H1 (cell line): ENCODE results near the gene ADAM22. TPM values are rescaled to one million over a fixed set of nuclear protein-coding genes. Genes with fewer than 3 reads are reported as not detected.

Source experiments
- CTCF ChIA-PET: fragments of 300-600 bp; sonication (Branson Sonifier 250); formaldehyde crosslinking; loops from one replicate; lab custom pipeline; 2021; ENCODE audit not compliant: partially characterized antibody; lab: Charles Lee
- POLR2A ChIA-PET: fragments of 300-600 bp; sonication (Branson Sonifier 250); formaldehyde crosslinking; loops from one replicate; lab custom pipeline; 2021; ENCODE audit warnings: inconsistent platforms; ENCODE audit not compliant: partially characterized antibody; lab: Charles Lee
- DNase-seq, 2 experiments: peaks; one replicate each; pipeline versions ENCODE4 v3.0.0 to v3.0.0-alpha.2; 2010 to 2022; ENCODE audit warnings: low spot score in 2 of 2, low read depth in 1 of 2, mixed read lengths in 1 of 2
- FAIRE-seq: peaks from 2 replicates; lab custom pipeline; 2011; peaks lifted over from hg19 to GRCh38; lab: Jason Lieb, UNC
- H2AFZ ChIP-seq: 2 replicates; pipeline ENCODE4 v1.8.1; 2012; ENCODE audit warnings: low read length, inconsistent platforms
- H2AK5ac ChIP-seq: 2 replicates; pipeline ENCODE4 v1.6.1; 2013; ENCODE audit warnings: low read depth, low read length
- H2BK120ac ChIP-seq: replicated peaks from 2 replicates; pipeline ENCODE3; 2013; ENCODE audit warnings: low read depth, low read length, inconsistent platforms
- H2BK12ac ChIP-seq: 2 replicates; pipeline ENCODE4 v1.6.1; 2013; ENCODE audit warnings: low read depth, low read length
- H2BK15ac ChIP-seq: 2 replicates; pipeline ENCODE4 v1.6.1; 2013; ENCODE audit warnings: low read length
- H2BK20ac ChIP-seq: 2 replicates; pipeline ENCODE4 v1.6.1; 2013; ENCODE audit warnings: low read length
- H2BK5ac ChIP-seq: 2 replicates; pipeline ENCODE4 v1.6.1; 2013; ENCODE audit warnings: low read depth, low read length
- H3K14ac ChIP-seq: 2 replicates; pipeline ENCODE4 v1.6.1; 2013; ENCODE audit warnings: inconsistent platforms; ENCODE audit not compliant: insufficient read length
- H3K18ac ChIP-seq: 2 replicates; pipeline ENCODE4 v1.6.1; 2013; ENCODE audit warnings: low read length; ENCODE audit errors: extremely low read depth
- H3K23ac ChIP-seq: 2 replicates; pipeline ENCODE4 v1.6.1; 2013; ENCODE audit warnings: inconsistent platforms; ENCODE audit not compliant: insufficient read length
- H3K23me2 ChIP-seq: 2 replicates; pipeline ENCODE4 v1.6.1; 2013; ENCODE audit warnings: low read depth, low read length
- H3K27ac ChIP-seq: 2 replicates; pipeline ENCODE4 v1.6.1; 2011; ENCODE audit warnings: low read depth, low read length, inconsistent platforms
- H3K27me3 ChIP-seq, 4 experiments: replicated peaks in 1 of 4; 1 replicate in 1 of 4; 2 replicates in 3 of 4; pipeline versions ENCODE4 v1.6.1 to v1.8.1; 2011 to 2013; ENCODE audit warnings: low read length in 3 of 4, mild to moderate bottlenecking in 3 of 4, inconsistent platforms in 2 of 4, mixed read lengths in 2 of 4, moderate library complexity in 1 of 4; ENCODE audit not compliant: control insufficient read depth in 3 of 4, insufficient read depth in 3 of 4; ENCODE audit errors: extremely low read depth in 1 of 4
- H3K36me3 ChIP-seq, 4 experiments: 2 replicates each; pipeline versions ENCODE4 v1.6.1 to v1.8.1; 2011 to 2013; ENCODE audit warnings: mild to moderate bottlenecking in 4 of 4, low read length in 3 of 4, moderate library complexity in 2 of 4, control low read depth in 1 of 4, inconsistent platforms in 1 of 4; ENCODE audit not compliant: insufficient read depth in 4 of 4, control insufficient read depth in 2 of 4
- H3K4ac ChIP-seq: replicated peaks from 2 replicates; pipeline ENCODE3; 2013; ENCODE audit warnings: low read length, low read depth, mixed read lengths, inconsistent platforms; ENCODE audit not compliant: insufficient read length
- H3K4me1 ChIP-seq, 4 experiments: replicated peaks in 1 of 4; 1 replicate in 1 of 4; 2 replicates in 3 of 4; pipeline versions ENCODE4 v1.6.1 to v1.8.1; 2011 to 2013; ENCODE audit warnings: low read length in 3 of 4, inconsistent platforms in 2 of 4, mixed read lengths in 1 of 4; ENCODE audit not compliant: insufficient read depth in 4 of 4, control insufficient read depth in 3 of 4
- H3K4me2 ChIP-seq, 2 experiments: 2 replicates each; pipeline versions ENCODE4 v1.6.1 to v1.8.1; 2011 to 2013; ENCODE audit warnings: low read depth in 2 of 2, low read length in 2 of 2, control low read depth in 1 of 2, inconsistent platforms in 1 of 2, mild to moderate bottlenecking in 1 of 2; ENCODE audit not compliant: insufficient read depth in 1 of 2
- H3K4me3 ChIP-seq, 4 experiments: fragments of 200-600, 300-600 bp in 1 of 4; sonication (generic), shearing (Covaris generic), sonication (Bioruptor Twin) in 1 of 4; 2 replicates each; pipeline versions ENCODE4 v1.5.1 to v1.8.1; 2011 to 2016; ENCODE audit warnings: low read length in 4 of 4, low read depth in 3 of 4, control low read depth in 2 of 4, inconsistent platforms in 2 of 4, mild to moderate bottlenecking in 2 of 4, mixed read lengths in 1 of 4, moderate library complexity in 1 of 4; ENCODE audit not compliant: insufficient read depth in 2 of 4; ENCODE audit errors: extremely low read depth in 1 of 4
- H3K56ac ChIP-seq: replicated peaks from 2 replicates; pipeline ENCODE3; 2013; ENCODE audit warnings: low read depth, mild to moderate bottlenecking, mixed read lengths, low read length, inconsistent platforms; ENCODE audit not compliant: insufficient read length
- H3K79me1 ChIP-seq: 2 replicates; pipeline ENCODE4 v1.6.1; 2013; ENCODE audit warnings: low read depth, low read length, control low read depth
- H3K79me2 ChIP-seq, 2 experiments: 2 replicates each; pipeline versions ENCODE4 v1.6.1 to v1.8.1; 2012 to 2013; ENCODE audit warnings: low read length in 2 of 2, mild to moderate bottlenecking in 2 of 2, inconsistent platforms in 1 of 2; ENCODE audit not compliant: insufficient read depth in 2 of 2, control insufficient read depth in 1 of 2
- H3K9ac ChIP-seq, 4 experiments: replicated peaks in 1 of 4; 1 replicate in 1 of 4; 2 replicates in 3 of 4; pipeline versions ENCODE4 v1.6.1 to v1.8.1; 2011 to 2013; ENCODE audit warnings: low read depth in 3 of 4, low read length in 3 of 4, control low read depth in 2 of 4, mild to moderate bottlenecking in 2 of 4, moderate library complexity in 2 of 4, inconsistent platforms in 1 of 4; ENCODE audit errors: extremely low read depth in 1 of 4
- H3K9me3 ChIP-seq, 2 experiments: 2 replicates each; pipeline versions ENCODE4 v1.6.1 to v1.8.1; 2012 to 2013; ENCODE audit warnings: mild to moderate bottlenecking in 2 of 2, moderate library complexity in 2 of 2, control low read depth in 1 of 2, inconsistent platforms in 1 of 2, low read depth in 1 of 2, low read length in 1 of 2, mixed read lengths in 1 of 2; ENCODE audit not compliant: insufficient read depth in 2 of 2
- H4K20me1 ChIP-seq, 2 experiments: replicated peaks in 1 of 2; 2 replicates each; pipeline versions ENCODE3 to v1.8.1; 2011 to 2013; ENCODE audit warnings: inconsistent platforms in 2 of 2, low read length in 2 of 2, mild to moderate bottlenecking in 1 of 2; ENCODE audit not compliant: insufficient read depth in 2 of 2, control insufficient read depth in 1 of 2
- H4K5ac ChIP-seq: 2 replicates; pipeline ENCODE4 v1.6.1; 2013; ENCODE audit warnings: low read length, low read depth, mixed read lengths, inconsistent platforms; ENCODE audit not compliant: insufficient read length
- H4K8ac ChIP-seq: 2 replicates; pipeline ENCODE4 v1.8.0; 2013; ENCODE audit warnings: mild to moderate bottlenecking, moderate library complexity, low read length, inconsistent platforms; ENCODE audit not compliant: insufficient read depth; ENCODE audit errors: extremely low read depth
- H4K91ac ChIP-seq: replicated peaks from 2 replicates; pipeline ENCODE3; 2013; ENCODE audit warnings: low read length, mixed read lengths, inconsistent platforms; ENCODE audit not compliant: insufficient read length
- POLR2A ChIP-seq, 2 experiments: IDR thresholded peaks; 1 replicate in 1 of 2; 2 replicates in 1 of 2; pipeline ENCODE4 v1.6.1; 2011; ENCODE audit warnings: low read depth in 2 of 2, low read length in 2 of 2, mild to moderate bottlenecking in 2 of 2; ENCODE audit errors: control extremely low read depth in 1 of 2
- RBBP5 ChIP-seq: IDR thresholded peaks from 2 replicates; pipeline ENCODE4 v1.7.1; 2012; ENCODE audit warnings: low read depth, mild to moderate bottlenecking, inconsistent platforms, low read length, moderate library complexity, borderline replicate concordance
- RNF2 ChIP-seq: fragments of 200-900, 300-1000 bp; sonication (generic); IDR thresholded peaks from 2 replicates; pipeline ENCODE4 v1.7.1; 2016; ENCODE audit warnings: borderline replicate concordance, low read depth, mild to moderate bottlenecking, antibody characterized with exemption, low read length; ENCODE audit not compliant: poor library complexity, severe bottlenecking; ENCODE audit errors: missing control alignments
- SUZ12 ChIP-seq: fragments of 200-600 bp; sonication (generic); IDR thresholded peaks from 2 replicates; pipeline ENCODE4 v1.6.1; 2012; ENCODE audit warnings: mild to moderate bottlenecking, inconsistent platforms, low read length, moderate library complexity, mixed read lengths
- WGBS, 2 experiments: shearing (Covaris generic) in 1 of 2; methylation state at CpG; one replicate each; pipeline versions ENCODE4 v1.1.6 to v1.1.7; 2013 to 2015; ENCODE audit warnings: low lambda C conversion rate in 2 of 2, mixed read lengths in 2 of 2, inconsistent platforms in 1 of 2, low coverage in 1 of 2, missing lambda C conversion rate in 1 of 2; ENCODE audit not compliant: insufficient replicate concordance in 2 of 2, insufficient coverage in 1 of 2, insufficient read length in 1 of 2; ENCODE audit errors: extremely low coverage in 1 of 2, missing lambda C conversion rate in 1 of 2; 5-methylcytosine and 5-hydroxymethylcytosine counted together
- polyA plus RNA-seq, 7 experiments: library from polyadenylated mRNA; depleted of rRNA in 3 of 7; stranded (reverse) in 5 of 7; unstranded in 2 of 7; fragments of >200 nt in 5 of 7; fragments of 200-250 nt in 2 of 7; gene quantifications; 1 replicate in 5 of 7; 2 replicates in 1 of 7; 4 replicates in 1 of 7; pipeline versions ENCODE4 v1.2.1 to v1.2.3, GENCODE V29; 2011 to 2013; ENCODE audit warnings: missing spikeins in 2 of 7, mixed read lengths in 2 of 7
- total RNA-seq: library from RNA; stranded (reverse); fragmentation: NEBNext Ultra II Directional; extraction: Animal tissue kit (Norgen Biotek cat#: 25700); gene quantifications from 2 replicates; pipeline ENCODE4 v1.2.1, GENCODE V29; 2021

Gene ADAM22
- total and polyA plus RNA-seq, 2 of the 8 experiments (the other 6 are each of a cell fraction or from before 2014, with no cell fraction given): 4.6 to 21.4 TPM

DNA sequence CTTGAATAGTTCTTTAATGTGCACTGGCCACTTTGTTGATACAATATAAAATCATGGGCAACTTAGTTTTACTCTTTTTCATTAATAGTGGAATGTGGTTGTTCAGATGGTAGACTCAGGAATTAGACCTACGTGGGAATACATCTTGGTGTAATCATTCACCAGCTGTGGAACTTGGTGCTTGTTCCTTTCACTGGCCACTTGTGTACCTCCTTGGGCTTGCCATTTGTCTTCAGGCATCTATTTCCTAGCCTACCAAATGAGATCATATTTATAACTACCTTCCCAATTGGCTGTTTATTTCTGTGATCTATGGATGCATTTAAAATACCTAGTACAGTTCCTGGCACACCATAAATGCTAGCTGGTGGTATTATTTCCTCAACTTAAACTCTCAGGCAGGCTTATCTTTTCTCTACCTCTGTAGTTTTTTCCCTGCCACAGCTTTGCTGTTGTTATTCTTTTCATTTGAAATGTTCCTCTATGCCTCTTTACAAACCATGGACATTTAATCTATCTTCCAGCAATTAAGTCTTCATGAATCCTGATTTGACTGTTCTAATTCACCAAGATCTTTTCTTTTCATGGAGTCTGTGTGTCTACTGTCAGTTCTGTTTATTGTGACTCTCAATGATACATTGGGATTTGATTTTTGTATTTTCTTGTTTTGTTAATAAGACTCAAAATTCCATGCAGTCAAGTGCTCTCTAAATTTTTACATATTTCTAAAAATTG lies 113.0 kb downstream of the ADAM22 start:
- CTCF ChIA-PET: no interaction called here
- DNase-seq: no peak
- Histone ChIP-seq H3K14ac (no peak overlapping the region), H2BK20ac (no peak overlapping the region), H3K56ac (no peak overlapping the region), H3K23me2 (no peaks in the 10 kb centered on the region; the same call in 1 of the 2 replicates), H3K18ac (no peak overlapping the region), H2AK5ac (no peak overlapping the region), H2BK5ac (no peak overlapping the region), H3K9ac (no peak overlapping the region), H3K79me2 (no peaks in the 10 kb centered on the region), H4K8ac (no peak overlapping the region), H3K27ac (no peak overlapping the region), H2BK120ac (no peak overlapping the region), H3K27me3 (no peaks in the 10 kb centered on the region), H3K9me3 (no peaks in the 10 kb centered on the region), H3K23ac (no peak overlapping the region), H4K20me1 (no peaks in the 10 kb centered on the region), H2BK15ac (no peak overlapping the region), H3K4ac (no peak overlapping the region), H2BK12ac (no peak overlapping the region), H3K79me1 (no peaks in the 10 kb centered on the region), H3K4me1 (no peaks in the 10 kb centered on the region), H3K4me2 (no peak overlapping the region), H2AFZ (no peak overlapping the region), H4K5ac (no peak overlapping the region), H3K36me3 (no peaks in the 10 kb centered on the region), H4K91ac (no peak overlapping the region), H3K4me3 (no peak overlapping the region)
- WGBS, 2 experiments: 82% methylated on average over 1 of the region's 1 CpG; no CpG with 5 or more reads in 1 of the 2 experiments
- POLR2A ChIA-PET: no interaction called here
- FAIRE-seq: no peak
- no peak for TF ChIP-seq POLR2A (IDR thresholded peaks at IDR 0.05; ENCODE audit: control extremely low read depth in 1 of 2, low read depth in 2 of 2, low read length in 2 of 2)
- TF ChIP-seq RNF2: no peak
- no peak for TF ChIP-seq RBBP5
- TF ChIP-seq SUZ12: no peak
